H1 (cell line): Measurements from ENCODE around the gene TRIP13. TPM values are rescaled to one million over a fixed set of nuclear protein-coding genes. Genes with fewer than 3 reads are reported as not detected.

Experiments
- EP300 ChIP-seq, 2 experiments: IDR thresholded peaks; 1 replicate in 1 of 2; 2 replicates in 1 of 2; pipeline ENCODE4 v1.6.1; 2011 to 2012; ENCODE audit warnings: low read depth in 2 of 2, low read length in 2 of 2, mild to moderate bottlenecking in 2 of 2, borderline replicate concordance in 1 of 2, inconsistent platforms in 1 of 2, moderate library complexity in 1 of 2
- SP1 ChIP-seq: IDR thresholded peaks from 2 replicates; pipeline ENCODE4 v1.6.1; 2011; ENCODE audit warnings: low read depth, low read length
- SP2 ChIP-seq: IDR thresholded peaks from 2 replicates; pipeline ENCODE4 v1.6.1; 2012; ENCODE audit warnings: mild to moderate bottlenecking, low read length, inconsistent platforms
- SUZ12 ChIP-seq: fragments of 200-600 bp; sonication (generic); IDR thresholded peaks from 2 replicates; pipeline ENCODE4 v1.6.1; 2012; ENCODE audit warnings: mild to moderate bottlenecking, inconsistent platforms, low read length, moderate library complexity, mixed read lengths
- TBP ChIP-seq: IDR thresholded peaks from 2 replicates; pipeline ENCODE4 v1.6.1; 2011; ENCODE audit warnings: low read depth, low read length, improper control_type of control experiment
- polyA plus RNA-seq, 7 experiments: library from polyadenylated mRNA; depleted of rRNA in 3 of 7; stranded (reverse) in 5 of 7; unstranded in 2 of 7; fragments of >200 nt in 5 of 7; fragments of 200-250 nt in 2 of 7; gene quantifications; 1 replicate in 5 of 7; 2 replicates in 1 of 7; 4 replicates in 1 of 7; pipeline versions ENCODE4 v1.2.1 to v1.2.3, GENCODE V29; 2011 to 2013; ENCODE audit warnings: missing spikeins in 2 of 7, mixed read lengths in 2 of 7
- total RNA-seq: library from RNA; stranded (reverse); fragmentation: NEBNext Ultra II Directional; extraction: Animal tissue kit (Norgen Biotek cat#: 25700); gene quantifications from 2 replicates; pipeline ENCODE4 v1.2.1, GENCODE V29; 2021

The TRIP13 gene
- total and polyA plus RNA-seq, 2 of the 8 experiments (the other 6 are each of a cell fraction or from before 2014, with no cell fraction given): 20.0 to 39.2 TPM

DNA sequence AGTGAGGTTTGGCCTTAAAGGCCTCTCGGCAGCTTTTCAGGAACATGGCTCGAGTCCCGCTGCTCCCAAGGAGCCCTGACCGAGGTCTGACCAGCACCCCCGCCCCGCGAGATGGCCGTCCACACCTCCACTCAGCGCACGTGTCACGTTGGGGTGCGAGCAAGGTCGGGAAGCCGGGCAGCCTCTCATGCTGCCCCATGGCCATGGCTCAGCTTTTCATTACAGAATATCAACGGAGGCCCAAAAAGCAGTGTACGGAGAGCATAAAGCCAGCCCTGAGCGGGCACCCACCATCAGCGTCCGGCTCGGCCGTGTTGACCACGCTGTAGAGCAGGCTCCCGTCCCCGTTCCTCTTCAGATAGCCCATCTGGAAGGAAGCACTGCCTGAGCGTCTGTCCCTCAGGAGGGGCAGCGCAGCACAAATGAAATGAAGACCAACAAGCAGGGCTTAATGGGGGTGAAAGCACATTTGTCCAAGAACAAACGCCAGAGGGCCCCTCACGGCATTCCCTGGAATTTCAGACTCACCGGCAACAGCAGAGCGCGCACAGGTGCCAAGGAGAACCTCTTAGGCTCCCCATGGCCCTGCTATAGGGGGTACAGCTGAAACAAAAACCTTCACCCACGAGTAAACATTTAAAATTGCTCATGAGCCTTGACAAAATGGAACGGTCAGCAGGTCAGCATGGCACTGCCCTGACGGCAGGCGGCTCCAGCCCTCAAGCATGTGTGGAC lies 11.7 kb upstream of the TRIP13 start (continued):
- TF ChIP-seq SP2: no peak
- no peak for TF ChIP-seq TBP
- no peak for TF ChIP-seq SP1
- TF ChIP-seq EP300 (IDR thresholded peaks at IDR 0.05; ENCODE audit: borderline replicate concordance in 1 of 2, low read depth in 2 of 2, low read length in 2 of 2): no peak
- TF ChIP-seq SUZ12: no peak
